ENCODE measurements around the gene EPHA6. TPM values are rescaled to one million over a fixed set of nuclear protein-coding genes. Genes with fewer than 3 reads are reported as not detected.

Gene EPHA6
- total and polyA plus RNA-seq, 7 donors: 0.04 TPM; not detected in 6

DNA sequence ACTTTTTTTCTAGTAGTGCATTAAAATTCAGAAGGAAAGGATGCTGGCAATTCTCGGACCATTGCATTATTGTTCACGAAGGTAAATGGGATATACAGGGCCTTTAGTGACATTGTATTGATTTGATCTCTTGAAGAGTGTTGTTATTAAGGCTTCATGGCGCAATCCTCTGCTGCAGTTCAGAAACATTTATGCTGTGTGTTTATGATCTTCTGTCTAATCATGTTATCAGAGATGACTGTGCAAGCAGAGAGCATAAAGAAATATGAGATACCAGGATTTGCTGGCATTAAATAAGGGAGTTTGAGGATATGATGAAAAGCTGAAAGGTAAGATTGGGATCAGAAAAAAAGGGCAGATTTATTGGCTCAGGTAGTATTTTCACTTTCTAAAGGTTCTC lies 180.6 kb downstream of the EPHA6 start:
- intact Hi-C loops (cut with DNase I): no loop called here
- no peaks in the 10 kb centered on the region for H3K4me1 ChIP-seq
- DNase-seq (no peak), ATAC-seq (no peak)
- no peak overlapping the region for H3K27ac ChIP-seq
- no peaks in the 10 kb centered on the region for H3K36me3 ChIP-seq (ENCODE audit: insufficient read depth in 1 of 2, low read depth in 1 of 2)
- WGBS, 3 donors: 84 to 89% (median 86%) methylated on average over 3 of the region's 3 CpGs
- H3K27me3 ChIP-seq (ENCODE audit: insufficient read depth in 3 of 3, low read length in 2 of 3): no peaks in the 10 kb centered on the region
- TF ChIP-seq, protein P1, sequence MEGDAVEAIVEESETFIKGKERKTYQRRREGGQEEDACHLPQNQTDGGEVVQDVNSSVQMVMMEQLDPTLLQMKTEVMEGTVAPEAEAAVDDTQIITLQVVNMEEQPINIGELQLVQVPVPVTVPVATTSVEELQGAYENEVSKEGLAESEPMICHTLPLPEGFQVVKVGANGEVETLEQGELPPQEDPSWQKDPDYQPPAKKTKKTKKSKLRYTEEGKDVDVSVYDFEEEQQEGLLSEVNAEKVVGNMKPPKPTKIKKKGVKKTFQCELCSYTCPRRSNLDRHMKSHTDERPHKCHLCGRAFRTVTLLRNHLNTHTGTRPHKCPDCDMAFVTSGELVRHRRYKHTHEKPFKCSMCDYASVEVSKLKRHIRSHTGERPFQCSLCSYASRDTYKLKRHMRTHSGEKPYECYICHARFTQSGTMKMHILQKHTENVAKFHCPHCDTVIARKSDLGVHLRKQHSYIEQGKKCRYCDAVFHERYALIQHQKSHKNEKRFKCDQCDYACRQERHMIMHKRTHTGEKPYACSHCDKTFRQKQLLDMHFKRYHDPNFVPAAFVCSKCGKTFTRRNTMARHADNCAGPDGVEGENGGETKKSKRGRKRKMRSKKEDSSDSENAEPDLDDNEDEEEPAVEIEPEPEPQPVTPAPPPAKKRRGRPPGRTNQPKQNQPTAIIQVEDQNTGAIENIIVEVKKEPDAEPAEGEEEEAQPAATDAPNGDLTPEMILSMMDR (IDR thresholded peaks at IDR 0.05): no peak
- no peak overlapping the region for H3K4me3 ChIP-seq
- no peaks in the 10 kb centered on the region for H3K9me3 ChIP-seq

DNA sequence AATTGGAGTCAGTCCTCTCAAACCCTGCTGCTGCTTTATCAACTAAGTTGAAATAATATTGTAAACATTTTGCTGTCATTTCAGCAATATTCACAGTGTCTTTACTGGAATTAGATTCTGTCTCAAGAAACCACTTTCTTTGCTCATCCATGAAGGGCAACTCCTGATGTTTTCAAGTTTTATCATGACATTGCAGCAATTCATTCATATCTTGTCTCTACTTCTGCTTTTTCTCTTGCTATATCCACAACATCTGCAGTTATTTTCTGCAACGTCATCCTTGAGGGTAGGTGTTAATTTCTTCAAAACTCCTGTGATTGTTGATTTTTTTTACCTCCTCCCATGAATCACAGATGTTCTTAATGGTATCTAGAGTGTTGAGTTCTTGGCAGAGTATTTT lies 181.6 kb downstream of the EPHA6 start:
- TF ChIP-seq, protein P1 (IDR thresholded peaks at IDR 0.05): no peak
- no peaks in the 10 kb centered on the region for H3K27me3 ChIP-seq (ENCODE audit: insufficient read depth in 3 of 3, low read length in 2 of 3)
- no peak overlapping the region for H3K4me3 ChIP-seq
- no peaks in the 10 kb centered on the region for H3K36me3 ChIP-seq (ENCODE audit: insufficient read depth in 1 of 2, low read depth in 1 of 2)
- intact Hi-C loops (cut with DNase I): no loop called here
- ATAC-seq (no peak), DNase-seq (no peak)
- 60 to 70% (median 61%) methylated on average over 1 of the region's 1 CpG for WGBS, 3 donors
- no peaks in the 10 kb centered on the region for H3K9me3 ChIP-seq
- H3K27ac ChIP-seq: no peak overlapping the region
- no peaks in the 10 kb centered on the region for H3K4me1 ChIP-seq

DNA sequence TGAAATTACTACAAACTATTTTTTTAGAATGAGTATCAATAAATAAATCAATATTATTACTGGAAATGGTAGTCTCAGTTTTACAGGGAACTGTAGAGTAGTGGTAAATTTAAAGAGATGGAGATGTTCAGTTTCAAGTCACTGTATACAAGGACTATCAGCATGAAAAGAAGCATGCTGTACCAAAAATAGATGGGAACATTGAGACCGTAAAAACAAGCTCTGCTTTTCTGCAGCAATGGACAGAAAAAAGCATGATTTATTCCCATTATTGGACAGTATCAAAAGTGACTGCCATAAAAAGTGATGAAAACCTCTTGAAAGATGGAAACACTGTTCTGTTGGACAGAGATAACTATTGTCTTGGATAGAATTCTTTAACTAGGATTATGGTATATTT lies 187.2 kb downstream of the EPHA6 start:
- 57 to 64% (median 60%) methylated on average over 1 of the region's 1 CpG for WGBS, 3 donors
- Histone ChIP-seq H3K4me3 (no peak overlapping the region), H3K9me3 (no peaks in the 10 kb centered on the region), H3K4me1 (no peaks in the 10 kb centered on the region), H3K36me3 (ENCODE audit: insufficient read depth in 1 of 2, low read depth in 1 of 2) (no peaks in the 10 kb centered on the region), H3K27ac (no peak overlapping the region), H3K27me3 (ENCODE audit: insufficient read depth in 3 of 3, low read length in 2 of 3) (no peaks in the 10 kb centered on the region)
- ATAC-seq: no peak
- TF ChIP-seq, protein P1 (IDR thresholded peaks at IDR 0.05): no peak
- intact Hi-C loops (cut with DNase I): no loop called here
- no peak for DNase-seq

DNA sequence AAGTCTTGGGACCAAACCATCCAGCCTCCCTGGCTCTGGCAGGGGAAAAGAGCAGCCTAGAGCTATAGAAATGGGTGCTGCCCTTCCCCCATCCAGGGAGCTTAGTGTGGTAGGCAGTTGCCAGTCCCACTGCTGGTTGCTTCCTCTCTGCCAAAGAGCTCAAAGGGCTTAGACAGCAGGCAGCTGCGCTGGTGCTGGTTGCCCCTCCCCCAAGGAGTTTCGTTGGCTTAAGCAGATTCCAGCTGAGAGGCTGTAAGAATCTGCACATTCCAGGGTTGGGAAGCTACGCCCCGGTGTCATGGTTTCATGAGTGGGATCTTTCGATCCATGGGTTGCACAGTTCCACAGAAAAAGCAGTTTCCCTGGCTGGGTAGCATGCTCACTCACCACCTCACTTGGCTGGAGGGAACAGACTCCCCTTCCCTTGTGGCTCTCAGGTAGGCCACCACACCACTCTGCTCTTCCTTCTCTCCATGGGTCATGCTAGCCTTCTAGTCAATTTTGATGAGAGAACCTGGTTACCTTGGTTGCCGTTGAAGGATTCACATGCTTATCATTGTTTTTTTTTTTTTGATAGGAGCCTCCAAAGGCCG lies 195.1 kb downstream of the EPHA6 start:
- Histone ChIP-seq H3K27me3 (ENCODE audit: insufficient read depth in 3 of 3, low read length in 2 of 3) (no peaks in the 10 kb centered on the region), H3K4me3 (no peak overlapping the region), H3K27ac (no peak overlapping the region), H3K36me3 (ENCODE audit: insufficient read depth in 1 of 2, low read depth in 1 of 2) (no peaks in the 10 kb centered on the region), H3K9me3 (no peaks in the 10 kb centered on the region), H3K4me1 (no peaks in the 10 kb centered on the region)
- intact Hi-C loops (cut with DNase I): no loop called here
- ATAC-seq: no peak
- TF ChIP-seq, protein P1 (IDR thresholded peaks at IDR 0.05): no peak
- 45 to 50% (median 47%) methylated on average over 7 of the region's 7 CpGs for WGBS, 3 donors
- no peak for DNase-seq
